GM18505 (cell line): ENCODE results near the gene HAGH.

Source experiments
- ATAC-seq: cut with Tn5 transposase; IDR thresholded peaks from one replicate; pipeline ENCODE4 v1.9.1; 2021; ENCODE audit not compliant: unreplicated experiment
- POLR2A ChIP-seq: IDR thresholded peaks from 4 replicates; pipeline ENCODE4 v1.6.1; 2011; ENCODE audit warnings: borderline replicate concordance; ENCODE audit not compliant: insufficient read depth, insufficient read length; ENCODE audit errors: extremely low read depth

HAGH gene

DNA sequence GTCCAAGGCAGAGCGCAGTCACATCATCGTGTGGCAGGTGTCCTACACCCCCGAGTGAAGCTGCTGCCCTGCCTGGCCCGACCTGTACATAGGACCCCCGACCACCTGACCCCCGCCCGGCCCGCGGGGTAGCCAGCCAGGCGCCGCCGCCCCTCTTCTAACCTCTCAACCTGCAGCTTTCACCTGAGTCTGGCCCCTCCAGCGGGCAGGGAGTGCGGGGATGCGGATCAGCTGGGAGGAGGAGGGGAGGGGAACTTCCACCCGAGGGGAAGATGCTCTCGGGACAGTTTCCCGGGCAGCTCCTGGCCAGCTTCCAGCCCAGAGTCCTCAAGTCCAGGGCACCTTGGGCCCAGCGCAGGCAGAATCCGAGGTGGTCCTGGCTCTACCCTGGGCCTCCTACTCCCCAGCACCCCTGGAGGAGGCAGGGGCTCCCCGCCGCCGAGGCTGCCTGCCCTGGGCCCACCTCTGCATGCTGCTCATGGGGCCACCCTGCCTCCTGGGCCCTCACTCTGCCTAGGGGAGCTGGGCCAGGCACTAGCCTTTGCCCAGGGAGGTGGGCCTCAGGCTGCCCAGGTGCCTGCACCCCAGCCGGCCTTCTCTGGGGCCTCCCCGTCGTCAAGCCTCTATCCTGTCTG, 57.7 kb downstream of the HAGH start:
- no peak for ATAC-seq
- no peak for TF ChIP-seq POLR2A

DNA sequence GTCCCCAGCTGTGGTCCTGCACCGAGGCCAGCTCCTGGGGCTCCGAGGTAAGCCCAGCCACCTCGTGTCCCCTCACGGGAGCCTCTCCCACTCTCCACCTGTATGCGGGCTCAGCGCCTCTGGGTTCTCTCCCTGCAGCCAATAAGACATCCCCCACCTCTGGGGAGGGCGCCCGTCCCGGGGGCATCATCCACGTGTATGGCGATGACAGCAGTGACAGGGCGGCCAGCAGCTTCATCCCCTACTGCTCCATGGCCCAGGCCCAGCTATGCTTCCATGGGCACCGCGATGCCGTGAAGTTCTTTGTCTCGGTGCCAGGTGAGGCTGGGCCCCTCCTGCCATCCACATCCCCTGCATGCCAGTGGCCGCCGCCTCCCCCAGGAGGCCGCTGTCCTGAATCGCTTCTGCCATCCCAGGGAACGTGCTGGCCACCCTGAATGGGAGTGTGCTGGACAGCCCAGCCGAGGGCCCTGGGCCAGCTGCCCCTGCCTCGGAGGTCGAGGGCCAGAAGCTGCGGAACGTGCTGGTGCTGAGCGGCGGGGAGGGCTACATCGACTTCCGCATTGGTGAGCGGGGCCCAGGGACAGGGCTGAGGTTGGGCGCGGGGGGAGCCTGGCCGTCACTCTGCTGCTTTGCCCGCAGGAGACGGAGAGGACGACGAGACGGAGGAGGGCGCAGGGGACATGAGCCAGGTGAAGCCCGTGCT, 58.4 kb downstream of the HAGH start:
- TF ChIP-seq POLR2A = peak; percentile 4
- no peak for ATAC-seq

DNA sequence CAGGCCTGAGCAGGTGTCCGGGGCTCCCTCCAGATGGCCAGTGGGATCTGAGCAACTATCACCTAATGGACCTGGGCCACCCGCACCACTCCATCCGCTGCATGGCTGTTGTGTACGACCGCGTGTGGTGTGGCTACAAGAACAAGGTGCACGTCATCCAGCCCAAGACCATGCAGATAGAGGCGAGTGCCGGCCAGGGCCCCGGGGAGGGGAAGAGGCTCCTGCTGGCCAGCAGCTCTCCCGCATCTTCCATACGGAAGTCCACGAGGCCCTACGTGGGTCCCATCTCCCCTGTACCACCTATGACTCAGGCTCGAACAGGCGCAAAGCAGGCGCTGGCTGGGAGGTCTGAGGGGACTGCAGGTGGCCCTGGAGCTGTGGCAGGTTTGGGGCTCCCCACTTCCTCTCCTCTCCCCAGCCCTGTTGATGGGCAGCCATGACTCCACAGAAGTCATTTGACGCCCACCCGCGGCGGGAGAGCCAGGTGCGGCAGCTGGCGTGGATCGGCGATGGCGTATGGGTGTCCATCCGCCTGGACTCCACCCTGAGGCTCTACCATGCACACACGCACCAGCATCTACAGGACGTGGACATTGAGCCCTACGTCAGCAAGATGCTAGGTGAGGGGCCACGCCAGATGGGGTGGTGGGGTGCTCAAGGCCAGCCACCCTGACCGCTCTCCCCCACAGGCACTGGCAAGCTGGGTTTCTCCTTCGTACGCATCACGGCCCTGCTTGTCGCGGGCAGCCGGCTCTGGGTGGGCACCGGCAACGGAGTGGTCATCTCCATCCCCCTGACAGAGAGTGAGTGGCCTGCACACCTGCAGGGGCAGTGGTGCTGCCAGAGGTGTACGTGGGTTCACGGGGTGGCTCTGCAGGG, 59.3 kb downstream of the HAGH start:
- no peak for TF ChIP-seq POLR2A
- no peak for ATAC-seq

DNA sequence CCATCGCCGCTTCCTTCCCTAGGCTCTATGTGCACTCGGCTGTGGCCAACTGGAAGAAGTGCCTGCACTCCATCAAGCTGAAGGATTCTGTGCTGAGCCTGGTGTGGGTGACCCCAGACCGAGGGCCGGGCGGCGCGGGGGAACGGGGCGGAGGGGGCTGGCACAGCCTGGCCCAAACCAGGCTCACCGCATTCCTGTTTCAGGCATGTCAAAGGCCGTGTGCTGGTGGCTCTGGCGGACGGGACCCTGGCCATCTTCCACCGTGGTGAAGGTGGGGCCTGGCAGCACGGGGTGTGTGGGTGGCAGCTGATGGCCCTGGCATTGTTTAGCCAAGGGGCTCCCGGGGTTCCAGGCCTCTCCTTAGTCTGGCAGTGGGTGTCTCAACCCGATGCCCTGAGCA, 59.9 kb downstream of the HAGH start:
- TF ChIP-seq POLR2A = no peak
- no peak for ATAC-seq

DNA sequence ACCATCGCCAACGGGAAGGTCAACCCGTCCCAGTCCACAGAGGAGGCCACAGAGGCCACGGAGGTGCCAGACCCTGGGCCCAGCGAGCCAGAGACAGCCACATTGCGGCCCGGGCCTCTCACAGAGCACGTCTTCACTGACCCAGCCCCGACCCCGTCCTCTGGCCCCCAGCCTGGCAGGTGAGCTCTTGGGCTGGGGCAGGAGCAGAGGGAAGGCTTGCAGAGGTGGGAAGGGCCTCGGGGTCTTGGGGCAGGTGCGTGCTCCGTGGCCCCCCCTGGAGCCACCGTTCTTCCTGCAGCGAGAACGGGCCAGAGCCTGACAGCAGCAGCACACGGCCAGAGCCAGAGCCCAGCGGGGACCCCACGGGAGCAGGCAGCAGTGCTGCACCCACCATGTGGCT, 60.4 kb downstream of the HAGH start:
- no peak for ATAC-seq
- no peak for TF ChIP-seq POLR2A

DNA sequence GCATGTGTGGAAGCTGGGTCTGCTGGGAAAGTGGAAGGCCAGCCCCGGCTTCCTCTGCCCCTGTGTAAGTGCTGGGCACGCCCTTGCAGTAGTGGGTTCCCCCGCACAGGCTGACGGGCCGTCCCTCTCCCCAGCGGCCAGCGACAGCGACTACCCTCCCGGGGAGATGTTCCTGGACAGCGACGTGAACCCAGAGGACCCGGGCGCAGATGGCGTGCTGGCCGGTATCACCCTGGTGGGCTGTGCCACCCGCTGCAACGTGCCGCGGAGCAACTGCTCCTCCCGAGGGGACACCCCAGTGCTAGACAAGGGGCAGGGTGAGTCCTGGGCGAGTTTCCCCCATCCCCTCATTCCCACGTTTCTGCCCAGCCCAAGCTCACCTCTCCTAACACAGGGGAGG, 60.8 kb downstream of the HAGH start:
- no peak for ATAC-seq
- TF ChIP-seq POLR2A = no peak

DNA sequence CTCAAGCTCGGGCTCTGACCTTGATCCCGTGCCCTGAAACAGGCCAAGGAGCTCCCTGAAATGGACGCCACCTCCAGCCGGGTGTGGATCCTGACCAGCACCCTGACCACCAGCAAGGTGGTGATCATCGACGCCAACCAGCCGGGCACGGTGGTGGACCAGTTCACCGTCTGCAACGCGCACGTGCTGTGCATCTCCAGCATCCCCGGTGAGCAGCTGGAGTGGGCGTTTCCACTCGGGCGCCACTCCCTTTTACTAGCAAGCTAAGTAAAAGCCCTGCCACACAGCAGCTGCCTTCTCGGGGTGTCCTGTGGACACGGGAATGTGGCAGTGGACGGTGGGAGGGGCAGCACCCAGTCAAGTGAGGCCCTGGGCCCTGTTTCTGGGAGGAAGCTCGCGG, 61.7 kb downstream of the HAGH start:
- ATAC-seq = no peak

DNA sequence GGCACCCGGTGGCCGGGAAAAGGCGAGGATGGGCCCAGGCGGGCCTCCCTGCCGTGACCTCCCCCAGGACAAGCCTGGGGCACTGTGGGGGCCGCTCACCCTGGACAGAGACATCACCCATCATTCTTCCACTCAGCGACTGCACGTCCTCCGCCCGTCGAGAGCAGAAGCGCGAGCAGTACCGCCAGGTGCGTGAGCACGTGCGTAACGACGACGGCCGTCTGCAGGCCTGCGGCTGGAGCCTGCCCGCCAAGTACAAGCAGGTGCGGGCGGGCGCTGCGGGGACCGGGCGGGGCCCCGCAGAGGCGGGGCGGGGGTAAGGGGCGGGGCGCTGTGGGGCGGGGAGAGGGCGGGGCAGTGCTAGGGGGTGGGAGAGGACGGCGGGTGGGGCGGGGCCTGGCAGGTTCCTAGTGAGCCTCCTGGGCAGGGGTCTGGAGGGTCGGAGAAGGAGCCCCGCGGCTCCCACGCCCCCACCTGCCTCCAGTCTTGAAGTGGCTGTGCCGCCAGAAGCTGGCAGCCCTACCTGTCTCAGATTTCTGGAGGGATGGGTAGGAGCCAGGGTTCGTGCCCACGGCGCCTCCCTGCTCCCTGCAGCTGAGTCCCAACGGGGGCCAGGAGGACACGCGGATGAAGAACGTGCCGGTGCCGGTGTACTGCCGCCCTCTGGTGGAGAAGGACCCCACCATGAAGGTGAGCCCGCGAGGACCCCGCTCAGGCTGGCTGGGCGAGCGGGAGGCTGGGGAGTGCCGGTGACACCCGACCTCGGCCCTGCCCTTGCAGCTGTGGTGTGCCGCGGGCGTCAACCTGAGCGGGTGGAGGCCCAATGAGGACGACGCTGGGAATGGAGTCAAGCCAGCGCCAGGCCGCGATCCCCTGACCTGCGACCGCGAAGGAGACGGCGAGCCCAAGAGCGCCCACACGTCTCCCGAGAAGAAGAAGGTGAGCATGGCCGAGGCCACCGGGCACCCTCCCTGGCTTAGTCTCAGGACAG, 62.8 kb downstream of the HAGH start:
- no peak for ATAC-seq
- no peak for TF ChIP-seq POLR2A

More for the DNA sequence above, 61.7 kb downstream of the HAGH start:
- no peak for TF ChIP-seq POLR2A

DNA sequence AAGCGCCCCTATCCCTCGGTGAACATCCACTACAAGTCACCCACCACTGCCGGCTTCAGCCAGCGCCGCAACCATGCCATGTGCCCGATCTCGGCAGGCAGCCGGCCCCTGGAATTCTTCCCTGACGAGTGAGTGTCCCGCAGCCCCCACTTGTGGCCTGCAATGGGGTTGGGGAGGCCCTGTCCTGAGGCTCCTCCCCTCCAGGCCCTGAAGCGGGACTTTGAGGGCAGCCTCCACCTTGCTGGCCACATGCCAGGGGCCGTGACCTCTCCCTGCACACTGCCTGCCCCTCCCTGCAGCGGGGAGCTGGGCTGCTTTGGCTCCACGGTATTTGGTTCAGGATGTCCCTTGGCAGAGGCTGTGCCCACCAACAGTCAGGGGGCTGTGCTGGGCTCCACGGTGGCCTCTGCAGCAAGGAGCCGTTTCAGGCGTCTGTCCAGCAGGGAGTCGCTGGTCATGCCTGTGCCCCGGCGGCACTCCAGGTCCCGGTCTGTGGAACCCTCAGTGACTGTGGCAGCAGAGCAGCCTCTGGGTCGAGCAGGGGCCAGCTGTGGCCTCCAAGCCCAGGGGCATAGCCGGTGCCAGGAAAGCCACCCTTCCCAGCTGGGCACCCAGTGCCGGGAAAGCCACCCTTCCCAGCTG, 63.6 kb downstream of the HAGH start:
- ATAC-seq = no peak
- TF ChIP-seq POLR2A = no peak

DNA sequence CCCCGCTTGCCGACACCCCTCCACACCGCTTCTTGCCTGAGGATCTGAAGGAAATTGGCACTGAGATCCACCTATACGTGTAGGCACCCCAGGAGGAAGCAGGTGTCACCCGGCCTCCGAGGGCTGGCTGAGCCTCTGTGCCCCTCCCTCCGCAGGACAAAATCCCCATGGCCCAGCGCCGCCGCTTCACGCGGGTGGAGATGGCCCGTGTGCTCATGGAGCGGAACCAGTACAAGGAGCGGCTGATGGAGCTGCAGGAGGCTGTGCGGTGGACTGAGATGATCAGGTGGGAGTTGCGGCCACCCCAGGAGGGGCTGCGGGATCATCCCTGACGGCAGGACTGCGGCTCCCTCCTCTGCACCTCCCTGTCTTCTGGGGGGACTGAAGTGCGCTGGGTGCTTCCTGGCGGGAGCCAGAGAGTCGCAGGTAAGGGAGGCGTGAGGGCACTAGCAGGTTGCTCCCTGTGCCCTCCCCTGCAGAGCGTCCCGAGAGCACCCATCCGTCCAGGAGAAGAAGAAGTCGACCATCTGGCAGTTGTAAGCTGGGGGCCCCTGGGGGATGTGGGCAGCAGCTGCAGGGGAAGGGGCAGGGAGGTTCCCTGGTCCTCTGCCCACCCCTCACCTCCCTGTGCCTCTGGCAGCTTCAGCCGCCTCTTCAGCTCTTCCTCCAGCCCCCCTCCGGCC, 64.3 kb downstream of the HAGH start:
- no peak for TF ChIP-seq POLR2A
- ATAC-seq = no peak

DNA sequence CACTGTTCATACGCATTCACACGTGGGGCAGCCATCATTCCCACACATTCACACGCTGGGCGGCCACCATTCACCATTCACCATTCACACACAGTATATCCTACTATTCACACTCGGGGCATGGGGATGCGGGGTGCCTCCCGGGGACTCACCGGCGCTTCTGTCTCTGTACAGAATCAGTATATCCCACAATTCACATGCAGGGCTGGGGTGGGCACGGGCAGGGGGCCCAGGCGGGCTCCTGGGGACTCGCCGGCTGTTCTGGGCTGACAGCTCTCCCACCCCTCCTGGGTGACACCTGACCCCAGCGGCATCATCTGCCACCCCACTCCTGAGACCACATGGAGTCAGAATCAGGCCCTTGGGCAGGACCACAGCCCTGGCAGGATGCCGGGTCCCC, 64.9 kb downstream of the HAGH start:
- no peak for TF ChIP-seq POLR2A
- ATAC-seq = no peak

DNA sequence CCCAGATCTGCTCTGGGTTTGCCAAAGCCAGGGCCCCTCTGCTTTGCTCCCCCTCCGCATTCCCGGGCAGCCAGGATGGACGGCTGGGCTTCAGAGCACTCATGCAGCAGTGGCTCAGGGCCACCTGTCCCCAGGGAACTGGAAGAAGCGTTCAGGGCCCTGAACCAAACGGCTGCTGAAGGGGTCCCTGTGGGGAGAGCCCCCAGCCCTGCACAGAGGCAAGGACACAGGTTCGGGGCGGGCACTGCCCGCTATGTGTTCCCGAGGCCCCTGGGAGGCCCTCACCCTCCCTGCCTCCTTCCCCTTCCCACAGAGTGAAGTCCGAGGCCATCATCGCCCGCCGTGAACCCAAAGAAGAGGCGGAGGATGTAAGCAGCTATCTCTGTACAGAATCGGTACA, 65.7 kb downstream of the HAGH start:
- no peak for TF ChIP-seq POLR2A
- ATAC-seq = no peak
